H1 (cell line): ENCODE data around the gene CD48. TPM values are rescaled to one million over a fixed set of nuclear protein-coding genes. Genes with fewer than 3 reads are reported as not detected.

Experiments used
- CTCF ChIA-PET: fragments of 300-600 bp; sonication (Branson Sonifier 250); formaldehyde crosslinking; loops from one replicate; lab custom pipeline; 2021; ENCODE audit not compliant: partially characterized antibody; lab: Charles Lee
- POLR2A ChIA-PET: fragments of 300-600 bp; sonication (Branson Sonifier 250); formaldehyde crosslinking; loops from one replicate; lab custom pipeline; 2021; ENCODE audit warnings: inconsistent platforms; ENCODE audit not compliant: partially characterized antibody; lab: Charles Lee
- DNase-seq, 2 experiments: peaks; one replicate each; pipeline versions ENCODE4 v3.0.0 to v3.0.0-alpha.2; 2010 to 2022; ENCODE audit warnings: low spot score in 2 of 2, low read depth in 1 of 2, mixed read lengths in 1 of 2
- FAIRE-seq: peaks from 2 replicates; lab custom pipeline; 2011; peaks lifted over from hg19 to GRCh38; lab: Jason Lieb, UNC
- H2AFZ ChIP-seq: 2 replicates; pipeline ENCODE4 v1.8.1; 2012; ENCODE audit warnings: low read length, inconsistent platforms
- H2AK5ac ChIP-seq: 2 replicates; pipeline ENCODE4 v1.6.1; 2013; ENCODE audit warnings: low read depth, low read length
- H2BK120ac ChIP-seq: replicated peaks from 2 replicates; pipeline ENCODE3; 2013; ENCODE audit warnings: low read depth, low read length, inconsistent platforms
- H2BK12ac ChIP-seq: 2 replicates; pipeline ENCODE4 v1.6.1; 2013; ENCODE audit warnings: low read depth, low read length
- H2BK15ac ChIP-seq: 2 replicates; pipeline ENCODE4 v1.6.1; 2013; ENCODE audit warnings: low read length
- H2BK20ac ChIP-seq: 2 replicates; pipeline ENCODE4 v1.6.1; 2013; ENCODE audit warnings: low read length
- H2BK5ac ChIP-seq: 2 replicates; pipeline ENCODE4 v1.6.1; 2013; ENCODE audit warnings: low read depth, low read length
- H3K14ac ChIP-seq: 2 replicates; pipeline ENCODE4 v1.6.1; 2013; ENCODE audit warnings: inconsistent platforms; ENCODE audit not compliant: insufficient read length
- H3K18ac ChIP-seq: 2 replicates; pipeline ENCODE4 v1.6.1; 2013; ENCODE audit warnings: low read length; ENCODE audit errors: extremely low read depth
- H3K23ac ChIP-seq: 2 replicates; pipeline ENCODE4 v1.6.1; 2013; ENCODE audit warnings: inconsistent platforms; ENCODE audit not compliant: insufficient read length
- H3K23me2 ChIP-seq: 2 replicates; pipeline ENCODE4 v1.6.1; 2013; ENCODE audit warnings: low read depth, low read length
- H3K27ac ChIP-seq: 2 replicates; pipeline ENCODE4 v1.6.1; 2011; ENCODE audit warnings: low read depth, low read length, inconsistent platforms
- H3K27me3 ChIP-seq, 4 experiments: replicated peaks in 1 of 4; 1 replicate in 1 of 4; 2 replicates in 3 of 4; pipeline versions ENCODE4 v1.6.1 to v1.8.1; 2011 to 2013; ENCODE audit warnings: low read length in 3 of 4, mild to moderate bottlenecking in 3 of 4, inconsistent platforms in 2 of 4, mixed read lengths in 2 of 4, moderate library complexity in 1 of 4; ENCODE audit not compliant: control insufficient read depth in 3 of 4, insufficient read depth in 3 of 4; ENCODE audit errors: extremely low read depth in 1 of 4
- H3K36me3 ChIP-seq, 4 experiments: 2 replicates each; pipeline versions ENCODE4 v1.6.1 to v1.8.1; 2011 to 2013; ENCODE audit warnings: mild to moderate bottlenecking in 4 of 4, low read length in 3 of 4, moderate library complexity in 2 of 4, control low read depth in 1 of 4, inconsistent platforms in 1 of 4; ENCODE audit not compliant: insufficient read depth in 4 of 4, control insufficient read depth in 2 of 4
- H3K4ac ChIP-seq: replicated peaks from 2 replicates; pipeline ENCODE3; 2013; ENCODE audit warnings: low read length, low read depth, mixed read lengths, inconsistent platforms; ENCODE audit not compliant: insufficient read length
- H3K4me1 ChIP-seq, 4 experiments: replicated peaks in 1 of 4; 1 replicate in 1 of 4; 2 replicates in 3 of 4; pipeline versions ENCODE4 v1.6.1 to v1.8.1; 2011 to 2013; ENCODE audit warnings: low read length in 3 of 4, inconsistent platforms in 2 of 4, mixed read lengths in 1 of 4; ENCODE audit not compliant: insufficient read depth in 4 of 4, control insufficient read depth in 3 of 4
- H3K4me2 ChIP-seq, 2 experiments: 2 replicates each; pipeline versions ENCODE4 v1.6.1 to v1.8.1; 2011 to 2013; ENCODE audit warnings: low read depth in 2 of 2, low read length in 2 of 2, control low read depth in 1 of 2, inconsistent platforms in 1 of 2, mild to moderate bottlenecking in 1 of 2; ENCODE audit not compliant: insufficient read depth in 1 of 2
- H3K4me3 ChIP-seq, 4 experiments: fragments of 200-600, 300-600 bp in 1 of 4; sonication (generic), shearing (Covaris generic), sonication (Bioruptor Twin) in 1 of 4; 2 replicates each; pipeline versions ENCODE4 v1.5.1 to v1.8.1; 2011 to 2016; ENCODE audit warnings: low read length in 4 of 4, low read depth in 3 of 4, control low read depth in 2 of 4, inconsistent platforms in 2 of 4, mild to moderate bottlenecking in 2 of 4, mixed read lengths in 1 of 4, moderate library complexity in 1 of 4; ENCODE audit not compliant: insufficient read depth in 2 of 4; ENCODE audit errors: extremely low read depth in 1 of 4
- H3K56ac ChIP-seq: replicated peaks from 2 replicates; pipeline ENCODE3; 2013; ENCODE audit warnings: low read depth, mild to moderate bottlenecking, mixed read lengths, low read length, inconsistent platforms; ENCODE audit not compliant: insufficient read length
- H3K79me1 ChIP-seq: 2 replicates; pipeline ENCODE4 v1.6.1; 2013; ENCODE audit warnings: low read depth, low read length, control low read depth
- H3K79me2 ChIP-seq, 2 experiments: 2 replicates each; pipeline versions ENCODE4 v1.6.1 to v1.8.1; 2012 to 2013; ENCODE audit warnings: low read length in 2 of 2, mild to moderate bottlenecking in 2 of 2, inconsistent platforms in 1 of 2; ENCODE audit not compliant: insufficient read depth in 2 of 2, control insufficient read depth in 1 of 2
- H3K9ac ChIP-seq, 4 experiments: replicated peaks in 1 of 4; 1 replicate in 1 of 4; 2 replicates in 3 of 4; pipeline versions ENCODE4 v1.6.1 to v1.8.1; 2011 to 2013; ENCODE audit warnings: low read depth in 3 of 4, low read length in 3 of 4, control low read depth in 2 of 4, mild to moderate bottlenecking in 2 of 4, moderate library complexity in 2 of 4, inconsistent platforms in 1 of 4; ENCODE audit errors: extremely low read depth in 1 of 4
- H3K9me3 ChIP-seq, 2 experiments: 2 replicates each; pipeline versions ENCODE4 v1.6.1 to v1.8.1; 2012 to 2013; ENCODE audit warnings: mild to moderate bottlenecking in 2 of 2, moderate library complexity in 2 of 2, control low read depth in 1 of 2, inconsistent platforms in 1 of 2, low read depth in 1 of 2, low read length in 1 of 2, mixed read lengths in 1 of 2; ENCODE audit not compliant: insufficient read depth in 2 of 2
- H4K20me1 ChIP-seq, 2 experiments: replicated peaks in 1 of 2; 2 replicates each; pipeline versions ENCODE3 to v1.8.1; 2011 to 2013; ENCODE audit warnings: inconsistent platforms in 2 of 2, low read length in 2 of 2, mild to moderate bottlenecking in 1 of 2; ENCODE audit not compliant: insufficient read depth in 2 of 2, control insufficient read depth in 1 of 2
- H4K5ac ChIP-seq: 2 replicates; pipeline ENCODE4 v1.6.1; 2013; ENCODE audit warnings: low read length, low read depth, mixed read lengths, inconsistent platforms; ENCODE audit not compliant: insufficient read length
- H4K8ac ChIP-seq: 2 replicates; pipeline ENCODE4 v1.8.0; 2013; ENCODE audit warnings: mild to moderate bottlenecking, moderate library complexity, low read length, inconsistent platforms; ENCODE audit not compliant: insufficient read depth; ENCODE audit errors: extremely low read depth
- H4K91ac ChIP-seq: replicated peaks from 2 replicates; pipeline ENCODE3; 2013; ENCODE audit warnings: low read length, mixed read lengths, inconsistent platforms; ENCODE audit not compliant: insufficient read length
- ASH2L ChIP-seq: fragments of 200-600, 300-600 bp; sonication (generic); IDR thresholded peaks from one replicate; pipeline ENCODE4 v1.7.1; 2017; ENCODE audit warnings: low read length
- CHD1 ChIP-seq: IDR thresholded peaks from 2 replicates; pipeline ENCODE4 v1.6.1; 2012; ENCODE audit warnings: low read depth, low read length, improper control_type of control experiment
- KDM4A ChIP-seq: IDR thresholded peaks from one replicate; pipeline ENCODE4 v1.7.1; 2012; ENCODE audit warnings: low read depth, mild to moderate bottlenecking, moderate library complexity, low read length, inconsistent platforms; ENCODE audit not compliant: severe bottlenecking
- NANOG ChIP-seq: IDR thresholded peaks from 2 replicates; pipeline ENCODE4 v1.6.1; 2011; ENCODE audit warnings: low read length, low read depth, mild to moderate bottlenecking, inconsistent platforms; ENCODE audit not compliant: insufficient read depth, poor library complexity, severe bottlenecking
- RAD21 ChIP-seq, 2 experiments: IDR thresholded peaks in 1 of 2; conservative IDR thresholded peaks in 1 of 2; 2 replicates each; pipeline ENCODE4 v1.6.1; 2011; ENCODE audit warnings: low read depth in 2 of 2, low read length in 2 of 2, improper control_type of control experiment in 1 of 2, inconsistent platforms in 1 of 2, mild to moderate bottlenecking in 1 of 2, moderate library complexity in 1 of 2
- TEAD4 ChIP-seq: IDR thresholded peaks from 2 replicates; pipeline ENCODE4 v1.6.1; 2012; ENCODE audit warnings: low read depth, low read length, inconsistent platforms, mixed read lengths
- ZNF274 ChIP-seq: IDR thresholded peaks from 2 replicates; pipeline ENCODE4 v1.7.0; 2012; ENCODE audit warnings: low read length, borderline replicate concordance; ENCODE audit errors: extremely low read depth
- polyA plus RNA-seq, 7 experiments: library from polyadenylated mRNA; depleted of rRNA in 3 of 7; stranded (reverse) in 5 of 7; unstranded in 2 of 7; fragments of >200 nt in 5 of 7; fragments of 200-250 nt in 2 of 7; gene quantifications; 1 replicate in 5 of 7; 2 replicates in 1 of 7; 4 replicates in 1 of 7; pipeline versions ENCODE4 v1.2.1 to v1.2.3, GENCODE V29; 2011 to 2013; ENCODE audit warnings: missing spikeins in 2 of 7, mixed read lengths in 2 of 7
- total RNA-seq: library from RNA; stranded (reverse); fragmentation: NEBNext Ultra II Directional; extraction: Animal tissue kit (Norgen Biotek cat#: 25700); gene quantifications from 2 replicates; pipeline ENCODE4 v1.2.1, GENCODE V29; 2021
- TF ChIP-seq, protein P1 (sequence below): IDR thresholded peaks from 2 replicates; pipeline ENCODE4 v1.6.1; 2011; ENCODE audit warnings: low read length, improper control_type of control experiment
- TF ChIP-seq, protein P2 (sequence below): IDR thresholded peaks from 2 replicates; pipeline ENCODE4 v1.6.1; 2012; ENCODE audit warnings: low read length, inconsistent platforms

The CD48 gene
- total and polyA plus RNA-seq, 2 of the 8 experiments (the other 6 are each of a cell fraction or from before 2014, with no cell fraction given), result 0.08 TPM; not detected in 1

- H3K56ac ChIP-seq, result no peak overlapping the region
- H2AFZ ChIP-seq, result no peak overlapping the region
- ChIA-PET POLR2A (no interaction called here), CTCF (interaction anchor here (1.1 to 4.2 kb wide), 5 partner anchors 15 to 79 kb away, joined by 3 to 18 read pairs (median 3); no protein-coding TSS in a partner anchor)
- no peak overlapping the region for H3K23ac ChIP-seq
- no peak overlapping the region for H3K4ac ChIP-seq
- H2BK120ac ChIP-seq, result no peak overlapping the region
- no peak overlapping the region for H2BK20ac ChIP-seq
- no peak overlapping the region for H4K5ac ChIP-seq
- no peak overlapping the region for H3K9ac ChIP-seq
- H4K20me1 ChIP-seq, result no peaks in the 10 kb centered on the region
- no peaks in the 10 kb centered on the region for H3K9me3 ChIP-seq
- no peak overlapping the region for H4K91ac ChIP-seq
- no peak overlapping the region for H2AK5ac ChIP-seq
- no peaks in the 10 kb centered on the region for H3K23me2 ChIP-seq
- H3K18ac ChIP-seq, result no peak overlapping the region
- no peak for FAIRE-seq
- H2BK12ac ChIP-seq, result no peak overlapping the region
- no peaks in the 10 kb centered on the region for H3K4me1 ChIP-seq
- H3K4me2 ChIP-seq, result no peak overlapping the region
- no peak for DNase-seq
- H3K4me3 ChIP-seq, result no peak overlapping the region
- no peaks in the 10 kb centered on the region for H3K36me3 ChIP-seq
- no peak overlapping the region for H4K8ac ChIP-seq
- H2BK15ac ChIP-seq, result no peak overlapping the region
- no peaks in the 10 kb centered on the region for H3K79me1 ChIP-seq
- H2BK5ac ChIP-seq, result no peak overlapping the region
- H3K14ac ChIP-seq, result no peak overlapping the region
- no peaks in the 10 kb centered on the region for H3K79me2 ChIP-seq
- no peaks in the 10 kb centered on the region for H3K27me3 ChIP-seq
- no peak overlapping the region for H3K27ac ChIP-seq
- TF ChIP-seq, protein P1, sequence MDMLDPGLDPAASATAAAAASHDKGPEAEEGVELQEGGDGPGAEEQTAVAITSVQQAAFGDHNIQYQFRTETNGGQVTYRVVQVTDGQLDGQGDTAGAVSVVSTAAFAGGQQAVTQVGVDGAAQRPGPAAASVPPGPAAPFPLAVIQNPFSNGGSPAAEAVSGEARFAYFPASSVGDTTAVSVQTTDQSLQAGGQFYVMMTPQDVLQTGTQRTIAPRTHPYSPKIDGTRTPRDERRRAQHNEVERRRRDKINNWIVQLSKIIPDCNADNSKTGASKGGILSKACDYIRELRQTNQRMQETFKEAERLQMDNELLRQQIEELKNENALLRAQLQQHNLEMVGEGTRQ, result no peak
- TF ChIP-seq NANOG (no peak), KDM4A (no peak), CHD1 (no peak), TEAD4 (no peak), ZNF274 (no peak), ASH2L (no peak), RAD21 (IDR thresholded peaks at IDR 0.05 in 1 of 2, conservative IDR thresholded peaks at IDR 0.05 in 1 of 2; ENCODE audit: low read depth in 2 of 2, low read length in 2 of 2) (no peak)
- TF ChIP-seq, protein P2, sequence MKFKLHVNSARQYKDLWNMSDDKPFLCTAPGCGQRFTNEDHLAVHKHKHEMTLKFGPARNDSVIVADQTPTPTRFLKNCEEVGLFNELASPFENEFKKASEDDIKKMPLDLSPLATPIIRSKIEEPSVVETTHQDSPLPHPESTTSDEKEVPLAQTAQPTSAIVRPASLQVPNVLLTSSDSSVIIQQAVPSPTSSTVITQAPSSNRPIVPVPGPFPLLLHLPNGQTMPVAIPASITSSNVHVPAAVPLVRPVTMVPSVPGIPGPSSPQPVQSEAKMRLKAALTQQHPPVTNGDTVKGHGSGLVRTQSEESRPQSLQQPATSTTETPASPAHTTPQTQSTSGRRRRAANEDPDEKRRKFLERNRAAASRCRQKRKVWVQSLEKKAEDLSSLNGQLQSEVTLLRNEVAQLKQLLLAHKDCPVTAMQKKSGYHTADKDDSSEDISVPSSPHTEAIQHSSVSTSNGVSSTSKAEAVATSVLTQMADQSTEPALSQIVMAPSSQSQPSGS, result no peak
Observed at GRCh38 chr1:160753594-160753993, 42.0 kb upstream of the CD48 start.
